ENCODE measurements around the gene POMT1. TPM values are rescaled to one million over a fixed set of nuclear protein-coding genes. Genes with fewer than 3 reads are reported as not detected.

The POMT1 gene
- total and polyA plus RNA-seq, 2 of the 8 experiments (the other 6 are each of a cell fraction or from before 2014, with no cell fraction given), result 22.3 to 33.2 TPM

- H3K36me3 ChIP-seq (ENCODE audit: control insufficient read depth in 2 of 4, insufficient read depth in 4 of 4, low read length in 3 of 4), result peaks cover 72 to 99% (median 96%) of the 10 kb centered on the region in 4 experiments
- no peak overlapping the region for H3K4me3 ChIP-seq (ENCODE audit: extremely low read depth in 1 of 4, insufficient read depth in 2 of 4, low read depth in 3 of 4, low read length in 4 of 4)
- WGBS, 2 experiments (ENCODE audit: extremely low coverage in 1 of 2, insufficient coverage in 1 of 2, insufficient read length in 1 of 2, insufficient replicate concordance in 2 of 2, low coverage in 1 of 2, low lambda C conversion rate in 2 of 2, missing lambda C conversion rate in 1 of 2), result 73% methylated on average over 8 of the region's 8 CpGs; no CpG with 5 or more reads in 1 of the 2 experiments
- no peak overlapping the region for H3K4ac ChIP-seq (replicated peaks; ENCODE audit: insufficient read length, low read depth, low read length)
- H3K56ac ChIP-seq (replicated peaks; ENCODE audit: insufficient read length, low read depth, low read length), result no peak overlapping the region
- H3K23me2 ChIP-seq (ENCODE audit: low read depth, low read length), result no peaks in the 10 kb centered on the region
- no peak overlapping the region for H2BK5ac ChIP-seq (ENCODE audit: low read depth, low read length)
- H3K27ac ChIP-seq (ENCODE audit: low read depth, low read length), result no peak overlapping the region
- H2BK120ac ChIP-seq (replicated peaks; ENCODE audit: low read depth, low read length), result no peak overlapping the region
- no peaks in the 10 kb centered on the region for H3K9me3 ChIP-seq (ENCODE audit: insufficient read depth in 2 of 2, low read depth in 1 of 2, low read length in 1 of 2)
- no peak overlapping the region for H4K5ac ChIP-seq (ENCODE audit: insufficient read length, low read depth, low read length)
- H3K4me1 ChIP-seq (replicated peaks in 1 of 4; ENCODE audit: control insufficient read depth in 3 of 4, insufficient read depth in 4 of 4, low read length in 3 of 4), result no peaks in the 10 kb centered on the region; a peak in 1 of 7 replicates
- no peak overlapping the region for H2BK12ac ChIP-seq (ENCODE audit: low read depth, low read length)
- POLR2A ChIA-PET (ENCODE audit: partially characterized antibody), result interaction anchor here (0.8 to 1.8 kb wide), 3 partner anchors 8 to 23 kb away, joined by 3 to 8 read pairs (median 3); no protein-coding TSS in a partner anchor
- peaks cover 16% of the 10 kb centered on the region in 2 experiments for H4K20me1 ChIP-seq (replicated peaks in 1 of 2; ENCODE audit: control insufficient read depth in 1 of 2, insufficient read depth in 2 of 2, low read length in 2 of 2)
- no peaks in the 10 kb centered on the region; a peak in 1 of 4 replicates for H3K79me2 ChIP-seq (ENCODE audit: control insufficient read depth in 1 of 2, insufficient read depth in 2 of 2, low read length in 2 of 2)
- H3K18ac ChIP-seq (ENCODE audit: extremely low read depth, low read length), result no peak overlapping the region
- no peaks in the 10 kb centered on the region for H3K27me3 ChIP-seq (replicated peaks in 1 of 4; ENCODE audit: control insufficient read depth in 3 of 4, extremely low read depth in 1 of 4, insufficient read depth in 3 of 4, low read length in 3 of 4)
- peaks cover 6% of the 10 kb centered on the region for H3K79me1 ChIP-seq (ENCODE audit: low read depth, low read length)
- CTCF ChIA-PET (ENCODE audit: partially characterized antibody), result interaction anchor here (0.7 to 3.5 kb wide), 3 partner anchors 8 to 13 kb away, joined by 3 to 17 read pairs (median 3); no protein-coding TSS in a partner anchor
- FAIRE-seq (no peak), DNase-seq (ENCODE audit: low read depth in 1 of 2, low spot score in 2 of 2) (no peak)
- H4K8ac ChIP-seq (ENCODE audit: extremely low read depth, insufficient read depth, low read length), result no peak overlapping the region
- H4K91ac ChIP-seq (replicated peaks; ENCODE audit: insufficient read length, low read length), result no peak overlapping the region
- no peak overlapping the region for H3K23ac ChIP-seq (ENCODE audit: insufficient read length)
- H2AFZ ChIP-seq (ENCODE audit: low read length), result no peak overlapping the region
- H2BK20ac ChIP-seq (ENCODE audit: low read length), result no peak overlapping the region
- H3K9ac ChIP-seq (replicated peaks in 1 of 4; ENCODE audit: extremely low read depth in 1 of 4, low read depth in 3 of 4, low read length in 3 of 4), result no peak overlapping the region
- H3K14ac ChIP-seq (ENCODE audit: insufficient read length), result no peak overlapping the region
- no peak overlapping the region for H2AK5ac ChIP-seq (ENCODE audit: low read depth, low read length)
- H2BK15ac ChIP-seq (ENCODE audit: low read length), result no peak overlapping the region
- no peak overlapping the region for H3K4me2 ChIP-seq (ENCODE audit: insufficient read depth in 1 of 2, low read depth in 2 of 2, low read length in 2 of 2)
- no peak for TF ChIP-seq CHD2 (IDR thresholded peaks at IDR 0.05; ENCODE audit: low read length)
- TF ChIP-seq CBX8 (IDR thresholded peaks at IDR 0.05; ENCODE audit: borderline replicate concordance, low read depth, low read length), result no peak
- TF ChIP-seq USF2 (IDR thresholded peaks at IDR 0.05; ENCODE audit: low read length), result no peak
- no peak for TF ChIP-seq TCF12 (IDR thresholded peaks at IDR 0.05; ENCODE audit: low read depth, low read length)
- TF ChIP-seq BRCA1 (IDR thresholded peaks at IDR 0.05; ENCODE audit: low read depth, low read length), result no peak
- no peak for TF ChIP-seq JUN (IDR thresholded peaks at IDR 0.05; ENCODE audit: low read depth, low read length)
- no peak for TF ChIP-seq E2F6 (IDR thresholded peaks at IDR 0.05)
- no peak for TF ChIP-seq SP4 (IDR thresholded peaks at IDR 0.05; ENCODE audit: low read length)
- no peak for TF ChIP-seq BACH1 (IDR thresholded peaks at IDR 0.05; ENCODE audit: low read length)
- TF ChIP-seq BCL11A (IDR thresholded peaks at IDR 0.05; ENCODE audit: low read depth in 2 of 2, low read length in 2 of 2), result no peak
- TF ChIP-seq SIX5 (IDR thresholded peaks at IDR 0.05; ENCODE audit: low read depth, low read length), result no peak
- TF ChIP-seq NRF1 (IDR thresholded peaks at IDR 0.05; ENCODE audit: low read depth, low read length), result no peak
- no peak for TF ChIP-seq RFX5 (IDR thresholded peaks at IDR 0.05; ENCODE audit: borderline replicate concordance, low read depth, low read length)
- no peak for TF ChIP-seq TEAD4 (IDR thresholded peaks at IDR 0.05; ENCODE audit: low read depth, low read length)
Measured at GRCh38 chr9:131490514-131490913, 12.2 kb upstream of the POMT1 start.
